ENCODE results near the gene TGOLN2. TPM values are rescaled to one million over a fixed set of nuclear protein-coding genes. Genes with fewer than 3 reads are reported as not detected.

TGOLN2 gene
- 83.4 to 114 TPM (median 101 TPM) in 5 replicates for total RNA-seq (2022; extraction: Qiagen RNA extraction; ENCODE audit: low read depth)

GRCh38 chr2:85327822-85328617 is at the start of gene TGOLN2:
Gene TGOLN2, minus strand, starts transcription at chr2:85327989. Its CDS starts 27 bp downstream, at chr2:85327962.

GRCh38 chr2:85354286-85355072 is 26.7 kb upstream of the TGOLN2 start, which contains the start of the genes ELMOD3 and RETSAT:
Gene ELMOD3, plus strand, starts transcription at chr2:85354769. Its CDS starts 2,430 bp downstream, at chr2:85357199.
Gene RETSAT, minus strand, starts transcription at chr2:85354528. Its CDS starts 21 bp downstream, at chr2:85354507.

Other genes starting within 250 kb of the TGOLN2 start
- 6.4 to 11.3 TPM (median 9.9 TPM) in 5 replicates for gene TCF7L1, start 194.6 kb downstream of the TGOLN2 start, total RNA-seq (2022; extraction: Qiagen RNA extraction; ENCODE audit: low read depth)
- gene RETSAT, start 26.5 kb upstream of the TGOLN2 start, total RNA-seq (2022; extraction: Qiagen RNA extraction; ENCODE audit: low read depth): 49.5 to 56.9 TPM (median 52.4 TPM) in 5 replicates
- 10.8 to 15.4 TPM (median 12.5 TPM) in 5 replicates for gene ELMOD3, start 26.8 kb upstream of the TGOLN2 start, total RNA-seq (2022; extraction: Qiagen RNA extraction; ENCODE audit: low read depth)
- 79.5 to 121 TPM (median 96.2 TPM) in 5 replicates for gene CAPG, start 82.4 kb upstream of the TGOLN2 start, total RNA-seq (2022; extraction: Qiagen RNA extraction; ENCODE audit: low read depth)
- gene SH2D6, start 90.7 kb upstream of the TGOLN2 start, total RNA-seq (2022; extraction: Qiagen RNA extraction; ENCODE audit: low read depth): 0.91 to 1.7 TPM (median 1.2 TPM) in 4 of 5 replicates, not detected in the other
- gene MAT2A, start 211.2 kb upstream of the TGOLN2 start, total RNA-seq (2022; extraction: Qiagen RNA extraction; ENCODE audit: low read depth): 515 to 543 TPM (median 532 TPM) in 5 replicates
- gene GGCX, start 233.5 kb upstream of the TGOLN2 start, total RNA-seq (2022; extraction: Qiagen RNA extraction; ENCODE audit: low read depth): 32.9 to 50.9 TPM (median 42.8 TPM) in 5 replicates
- gene VAMP8, start 249.6 kb upstream of the TGOLN2 start, total RNA-seq (2022; extraction: Qiagen RNA extraction; ENCODE audit: low read depth): 14.1 to 23.2 TPM (median 16.8 TPM) in 5 replicates

Measured in A549 treated with ZK216348 at 1 μM for 4 hours (cell line).